Mammary epithelial cell (primary cell): ENCODE data around the gene STAT6.

Experiments
- CTCF ChIP-seq, 2 donors: IDR thresholded peaks in 1 of 2; conservative IDR thresholded peaks in 1 of 2; 2 replicates each; pipeline ENCODE4 v1.5.1; 2011 to 2012; ENCODE audit warnings: inconsistent platforms in 2 of 2, low read length in 2 of 2, mild to moderate bottlenecking in 2 of 2, control low read depth in 1 of 2, low read depth in 1 of 2; ENCODE audit not compliant: insufficient read depth in 1 of 2; ENCODE audit errors: extremely low read depth in 1 of 2
- EZH2 ChIP-seq: IDR thresholded peaks from 2 replicates; pipeline ENCODE4 v1.6.1; 2012; ENCODE audit warnings: low read length, inconsistent platforms, borderline replicate concordance

GRCh38 chr12:57104292-57104910 lies 6.8 kb downstream of the STAT6 start:
- TF ChIP-seq CTCF (conservative IDR thresholded peaks at IDR 0.05 in 1 of 2, IDR thresholded peaks at IDR 0.05 in 1 of 2; ENCODE audit: extremely low read depth in 1 of 2, insufficient read depth in 1 of 2, low read depth in 1 of 2, low read length in 2 of 2) (no peak), EZH2 (no peak)
